IMR-90 (cell line): ENCODE results near the gene STAT3. TPM values are rescaled to one million over a fixed set of nuclear protein-coding genes. Genes with fewer than 3 reads are reported as not detected.

Experiments
- BHLHE40 ChIP-seq: fragments of 150-350 bp; IDR thresholded peaks from 2 replicates; pipeline ENCODE4 v1.6.1; 2016; ENCODE audit warnings: mild to moderate bottlenecking, low read depth, low read length
- CHD1 ChIP-seq: IDR thresholded peaks from 2 replicates; pipeline ENCODE4 v1.6.1; 2012; ENCODE audit warnings: low read depth, low read length, improper control_type of control experiment
- FOS ChIP-seq: fragments of 150-350 bp; IDR thresholded peaks from 2 replicates; pipeline ENCODE4 v1.6.1; 2016; ENCODE audit warnings: low read depth, low read length
- MAFK ChIP-seq: IDR thresholded peaks from 2 replicates; pipeline ENCODE4 v1.6.1; 2012; ENCODE audit warnings: low read depth, low read length, improper control_type of control experiment
- MXI1 ChIP-seq: IDR thresholded peaks from 2 replicates; pipeline ENCODE4 v1.6.1; 2012; ENCODE audit warnings: low read depth, mild to moderate bottlenecking, low read length, moderate library complexity, borderline replicate concordance
- polyA plus RNA-seq, 3 experiments: library from polyadenylated mRNA; depleted of rRNA; stranded (reverse); fragments of >200 nt; gene quantifications; 2 replicates each; pipeline ENCODE4 v1.2.3, GENCODE V29; 2012; ENCODE audit warnings: low replicate concordance in 1 of 3
- total RNA-seq: library from RNA; depleted of rRNA; stranded (reverse); fragments of >200 nt; gene quantifications from 2 replicates; pipeline ENCODE4 v1.2.3, GENCODE V29; 2012

Gene STAT3
- total and polyA plus RNA-seq, 2 of the 4 experiments (the other 2 are of a cell fraction), result 47.2 to 66.3 TPM

- peak; percentile 36; the same call in 1 of the 2 replicates for TF ChIP-seq MXI1
- TF ChIP-seq FOS, result no peak
- no peak for TF ChIP-seq BHLHE40
- TF ChIP-seq MAFK, result no peak; the same call in 1 of the 2 replicates
- no peak for TF ChIP-seq CHD1
Observed at GRCh38 chr17:42322382-42323267, 65.6 kb downstream of the STAT3 start (continued).
